LoVo (cell line): Measurements from ENCODE around the gene MBD6.
A peak's percentile ranks its signal among the peaks of the same experiment; 100 is the strongest.

ENCODE experiments used
- DNase-seq: peaks from one replicate; pipeline ENCODE4 v3.0.0-alpha.2; 2016; ENCODE audit warnings: low spot score

The MBD6 gene

DNA sequence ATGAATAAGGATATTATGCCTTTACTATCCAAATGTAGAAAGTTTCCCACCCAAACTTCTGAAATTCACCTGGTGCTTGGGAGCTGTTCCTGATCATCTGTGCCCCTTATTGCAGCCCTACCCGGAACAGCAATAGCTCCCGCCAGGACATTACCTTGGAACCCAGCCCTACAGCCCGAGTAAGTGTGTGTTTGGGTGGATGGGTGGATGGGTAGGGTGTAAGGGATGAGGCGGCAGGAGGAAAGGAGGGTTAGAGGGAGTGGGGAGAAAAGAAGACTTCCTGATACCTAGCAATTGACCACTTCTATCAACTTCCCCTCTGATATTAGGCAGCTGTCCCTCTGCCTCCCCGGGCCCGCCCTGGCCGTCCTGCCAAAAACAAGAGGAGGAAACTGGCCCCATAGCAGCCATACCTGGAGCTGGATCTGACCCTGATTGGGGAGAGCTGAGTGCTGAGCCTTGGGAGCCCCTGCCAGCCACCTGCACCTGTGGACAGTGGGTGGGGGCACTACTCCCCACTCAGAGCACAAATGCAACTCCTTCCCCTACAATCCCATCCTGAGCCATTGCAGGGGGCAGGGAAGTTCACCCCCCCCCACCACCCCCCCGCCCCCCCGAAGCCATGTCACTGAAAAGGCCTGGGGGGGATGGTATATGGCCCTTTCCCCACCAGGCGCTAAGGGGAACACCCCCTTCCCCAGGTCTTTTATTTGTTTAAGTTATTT lies 6.4 kb downstream of the MBD6 start:
- no peak for DNase-seq

DNA sequence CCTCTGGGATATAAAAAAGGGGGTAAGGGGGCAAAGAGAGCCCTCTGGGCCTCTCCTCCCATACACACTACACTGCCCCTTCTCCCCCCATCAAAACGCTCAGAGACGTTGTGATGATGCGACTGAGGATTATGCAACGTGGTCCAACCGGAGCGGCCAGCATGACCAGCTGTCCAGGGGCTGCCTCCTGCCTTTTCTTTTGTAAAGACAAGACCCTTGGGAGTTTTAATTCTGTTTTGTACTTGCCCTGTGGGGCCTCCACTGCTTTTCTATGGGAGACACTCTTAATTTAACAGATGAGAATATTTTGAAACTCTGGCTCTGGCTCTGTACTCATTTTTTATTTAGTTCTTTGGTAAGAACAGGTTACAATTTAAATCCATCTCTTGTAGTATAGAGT lies 7.2 kb downstream of the MBD6 start:
- no peak for DNase-seq

DNA sequence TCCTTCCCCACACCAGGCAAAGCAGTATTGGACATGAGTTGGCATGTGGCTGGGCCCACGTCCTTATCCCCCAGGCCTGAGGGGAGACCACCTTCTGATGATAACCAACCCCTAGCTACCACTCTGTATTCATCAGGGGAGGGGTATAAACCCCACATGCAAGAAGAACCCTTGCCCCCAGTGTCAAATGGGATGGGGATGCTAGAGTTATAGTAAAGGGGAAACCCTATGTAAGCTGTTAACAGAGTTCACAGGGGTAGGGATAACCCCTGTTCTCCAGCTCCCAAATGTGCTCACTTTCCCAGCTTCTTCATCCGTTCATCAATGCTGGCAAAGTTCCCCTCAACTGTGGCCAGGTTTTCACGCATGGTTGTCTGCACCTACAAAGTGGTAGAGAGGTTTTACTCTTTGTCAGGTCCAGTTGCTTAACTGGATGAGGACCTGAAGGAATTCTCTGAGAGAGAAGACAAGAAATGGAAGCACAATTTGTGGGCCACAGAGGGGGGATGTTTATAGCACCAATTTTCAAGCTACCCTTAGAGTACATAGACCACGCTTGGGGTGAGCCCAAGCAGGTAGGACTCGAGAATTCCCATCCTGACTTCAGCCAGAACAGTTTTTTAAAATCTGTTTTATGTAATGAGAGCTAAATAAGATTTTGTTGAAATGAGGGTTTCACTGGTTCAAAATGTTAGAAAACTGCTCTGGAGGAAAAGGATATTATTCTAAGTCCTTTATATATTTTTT lies 7.9 kb downstream of the MBD6 start:
- DNase-seq = no peak

DNA sequence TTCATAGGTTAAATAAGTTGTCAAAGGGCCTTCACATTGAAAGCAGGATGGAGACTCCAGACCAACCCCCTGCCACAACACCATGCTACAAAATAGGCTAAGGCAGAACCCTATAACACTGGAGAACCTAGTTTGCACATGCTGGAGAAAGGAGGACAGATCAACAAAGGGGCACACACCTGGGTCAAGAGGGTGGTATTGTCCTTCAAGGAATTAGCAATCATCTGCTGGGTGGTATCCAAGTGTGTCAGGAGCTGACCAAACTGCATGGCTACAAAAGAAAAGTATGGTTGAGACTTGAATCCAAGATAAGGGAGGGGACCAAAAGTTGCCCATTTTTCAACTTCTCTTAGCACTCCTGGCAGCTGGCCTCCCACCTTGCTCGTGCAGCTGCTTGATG lies 9.2 kb downstream of the MBD6 start:
- no peak for DNase-seq

DNA sequence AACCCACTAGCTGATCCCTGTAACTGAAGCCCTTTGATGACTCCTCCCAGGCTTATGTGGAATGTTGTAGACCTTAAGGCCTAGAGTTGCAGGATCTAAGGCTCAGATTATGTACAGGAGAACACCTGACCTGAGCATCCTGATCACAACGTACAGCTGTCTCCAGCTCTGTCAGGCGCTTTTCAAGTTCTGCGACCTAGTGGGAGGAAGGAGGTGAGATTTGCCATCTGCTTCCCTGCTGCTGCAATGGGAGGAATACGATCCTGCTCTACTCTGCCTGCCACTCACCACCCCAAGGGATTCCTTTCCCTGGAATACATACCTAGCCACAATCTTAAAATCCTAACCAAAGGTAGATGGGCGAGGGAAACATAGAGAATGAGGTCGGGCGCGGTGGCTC lies 10.5 kb downstream of the MBD6 start:
- no peak for DNase-seq

DNA sequence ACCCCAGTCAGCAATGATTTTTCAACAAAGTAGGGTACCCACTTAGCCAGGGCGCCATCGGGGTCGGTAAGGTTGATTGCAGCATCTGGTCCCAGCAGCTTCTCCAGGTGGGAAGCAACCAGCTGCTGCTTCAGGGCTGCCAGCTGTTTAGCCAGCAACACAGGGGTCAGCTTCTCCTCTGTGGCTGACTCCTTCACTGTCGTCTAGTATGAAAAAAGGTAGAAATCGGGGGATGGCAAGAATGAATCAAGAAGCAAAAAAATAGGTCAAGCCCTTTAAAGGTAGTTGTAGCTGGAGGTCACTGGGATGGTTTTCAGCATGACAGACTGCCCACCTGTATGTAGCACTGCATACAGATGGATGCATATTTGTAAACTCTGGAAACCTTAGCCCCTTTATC lies 11.6 kb downstream of the MBD6 start:
- no peak for DNase-seq

DNA sequence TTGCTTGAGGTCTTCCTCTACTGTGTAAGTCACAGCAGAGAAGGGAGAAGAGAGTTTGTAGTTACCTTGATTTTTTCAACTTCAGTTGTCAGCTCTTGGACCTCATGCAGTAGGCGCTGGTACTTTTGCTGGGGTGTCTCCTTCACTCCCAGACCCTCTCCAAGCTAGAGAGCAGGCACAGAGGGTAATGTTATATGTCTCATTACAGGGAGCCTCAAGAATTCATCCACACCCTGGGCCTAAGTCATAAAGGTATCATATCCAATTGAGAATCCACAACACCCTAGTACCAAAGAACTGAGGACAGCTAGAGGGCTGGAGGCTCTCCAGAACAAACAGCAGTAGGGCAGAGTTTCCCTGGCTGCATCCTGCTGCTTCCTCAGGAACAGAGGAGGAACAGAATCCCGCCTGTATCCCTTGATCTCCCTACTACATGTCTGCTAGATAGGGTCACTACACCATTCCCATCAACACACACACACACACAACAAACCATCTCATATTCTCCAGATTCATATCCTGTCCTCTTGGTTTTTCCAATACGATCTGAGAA lies 12.4 kb downstream of the MBD6 start:
- no peak for DNase-seq

DNA sequence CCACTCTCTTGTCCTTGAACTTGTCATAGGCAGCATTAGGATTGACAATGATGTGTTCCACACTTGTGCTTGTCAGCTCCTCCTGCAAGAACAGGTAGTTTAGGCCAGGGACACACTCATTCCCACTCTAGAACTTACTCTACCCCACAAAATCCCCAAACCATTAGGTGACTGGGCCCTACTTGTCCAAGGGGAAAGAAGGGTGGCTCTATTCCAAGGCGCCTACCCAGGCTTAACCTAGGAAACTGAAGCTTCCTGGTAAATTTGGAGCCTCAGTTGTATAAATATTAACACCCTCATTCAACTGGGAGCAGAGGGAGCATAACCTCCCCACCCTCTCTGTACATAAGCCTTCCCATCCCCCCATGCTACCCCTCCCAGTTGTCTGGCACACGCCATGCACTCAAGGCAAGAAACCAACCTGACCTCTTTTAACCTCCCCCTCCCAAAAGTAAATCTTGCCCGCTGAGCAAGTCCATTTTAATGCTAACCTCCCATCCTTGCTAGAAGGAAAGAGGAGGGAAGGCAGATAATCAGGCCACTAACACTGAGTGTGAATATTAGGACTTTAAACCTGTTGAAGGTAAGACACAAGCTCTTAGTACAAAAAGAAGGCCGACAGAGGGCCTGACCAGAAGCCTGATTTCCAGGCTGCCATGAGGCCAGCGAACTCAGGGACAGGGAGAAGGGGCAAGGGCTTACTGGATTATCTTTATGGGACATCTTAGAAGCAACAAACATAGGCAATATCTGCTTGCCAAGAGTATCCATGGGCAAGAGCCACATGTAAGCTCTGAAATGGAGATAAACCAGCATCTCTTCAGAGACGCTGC lies 13.4 kb downstream of the MBD6 start:
- DNase-seq = no peak

DNA sequence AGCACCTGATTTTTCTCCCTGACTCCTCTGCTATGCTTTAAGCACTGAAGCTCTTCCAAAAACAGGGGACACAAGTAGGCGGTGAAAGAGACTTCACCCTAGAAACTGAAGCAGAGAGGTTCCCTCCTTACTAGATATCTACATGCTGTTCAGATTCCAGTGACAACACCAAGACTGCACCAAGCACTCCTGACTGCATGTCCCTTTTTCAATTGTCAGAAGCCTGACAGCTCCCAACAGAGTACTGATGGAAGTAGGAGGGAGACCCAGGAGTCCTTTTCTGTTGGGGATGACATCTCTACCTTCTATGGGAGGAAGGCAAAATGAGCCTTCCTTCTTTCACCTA lies 13.9 kb downstream of the MBD6 start:
- no peak for DNase-seq

DNA sequence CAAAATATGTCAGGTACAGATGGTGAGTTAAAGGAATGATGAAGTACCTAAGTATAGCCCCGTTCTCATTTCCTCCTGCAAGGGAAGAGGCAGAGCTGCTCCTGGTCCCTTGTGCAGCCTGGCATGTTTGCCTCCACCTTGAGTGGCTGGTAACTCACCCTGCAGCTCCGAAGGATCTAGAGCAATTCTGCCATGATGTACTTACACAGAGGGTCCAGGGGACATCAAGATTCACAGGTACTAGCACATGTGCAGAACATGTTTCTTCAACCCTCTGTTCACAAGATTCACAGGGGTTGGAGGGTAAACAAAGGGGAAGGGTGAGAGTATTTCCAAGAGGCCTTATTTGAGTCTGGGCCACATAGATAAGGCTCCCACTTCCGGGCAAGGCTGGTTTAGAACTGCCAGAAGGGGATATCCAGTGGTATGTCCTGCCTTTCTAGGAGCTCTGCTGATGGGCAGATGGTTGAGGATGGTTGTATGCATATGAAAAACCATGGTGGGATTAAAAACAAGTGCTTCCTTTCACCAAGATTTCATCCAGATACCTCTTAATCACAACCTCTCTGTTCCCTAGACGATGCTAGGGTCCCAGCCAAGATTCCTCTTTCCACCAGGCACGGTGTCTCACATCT lies 16.6 kb downstream of the MBD6 start:
- no peak for DNase-seq

DNA sequence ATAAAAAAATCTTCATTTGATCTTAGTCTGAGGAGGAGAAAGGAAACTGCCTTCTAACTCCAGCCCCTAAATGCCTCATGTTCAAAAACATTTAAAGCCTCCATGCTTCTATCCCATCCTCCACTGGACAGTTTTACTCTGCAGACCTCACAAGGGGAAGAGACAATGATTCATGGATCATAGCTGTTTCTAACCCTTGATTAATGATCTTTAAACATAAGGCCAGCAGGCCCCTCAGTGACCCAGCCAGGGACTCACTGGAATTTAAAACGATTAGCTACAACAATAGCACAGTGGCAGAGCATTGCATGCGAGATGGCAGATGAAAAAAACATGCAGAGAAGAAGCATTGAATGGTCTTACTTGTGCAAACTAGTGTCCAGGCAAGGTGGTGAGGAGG lies 18.4 kb downstream of the MBD6 start:
- no peak for DNase-seq

DNA sequence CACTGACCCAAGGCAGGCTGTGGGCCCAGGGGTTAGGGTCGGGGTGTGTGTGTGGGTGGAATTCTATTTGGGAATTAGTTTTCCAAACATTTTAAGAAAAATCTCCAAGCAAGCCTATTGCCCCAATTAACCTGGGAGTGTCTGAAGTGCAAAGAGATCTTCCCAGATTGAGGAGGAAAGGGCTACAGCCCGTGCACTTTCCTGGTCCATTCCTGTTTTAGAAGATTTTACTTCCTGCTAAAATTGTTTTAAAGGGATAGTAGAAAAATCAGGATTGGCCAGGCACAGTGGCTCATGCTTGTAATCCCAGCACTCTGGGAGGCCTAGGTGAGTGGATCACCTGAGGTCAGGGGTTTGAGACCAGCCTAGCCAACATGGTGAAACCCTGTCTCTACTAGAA lies 19.1 kb downstream of the MBD6 start:
- DNase-seq = no peak

DNA sequence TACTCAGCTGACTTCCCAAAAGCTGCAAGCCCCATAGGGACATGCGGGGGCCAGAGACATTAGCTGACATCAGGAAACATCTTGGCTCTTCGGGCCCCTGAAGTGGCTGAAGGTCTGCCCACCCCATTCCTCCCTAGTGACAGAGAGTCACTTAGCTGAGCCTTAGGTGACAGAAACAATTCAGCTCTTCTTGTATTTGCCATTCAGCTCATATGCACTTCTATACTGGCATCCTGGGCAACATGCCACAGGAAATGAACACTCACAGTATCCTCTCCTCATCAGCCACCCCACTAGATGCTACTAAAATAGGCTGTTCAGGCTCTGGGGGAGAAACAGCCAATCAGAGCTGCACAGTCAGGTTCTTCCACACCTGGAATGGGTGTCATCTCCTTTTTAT lies 21.0 kb downstream of the MBD6 start:
- no peak for DNase-seq

DNA sequence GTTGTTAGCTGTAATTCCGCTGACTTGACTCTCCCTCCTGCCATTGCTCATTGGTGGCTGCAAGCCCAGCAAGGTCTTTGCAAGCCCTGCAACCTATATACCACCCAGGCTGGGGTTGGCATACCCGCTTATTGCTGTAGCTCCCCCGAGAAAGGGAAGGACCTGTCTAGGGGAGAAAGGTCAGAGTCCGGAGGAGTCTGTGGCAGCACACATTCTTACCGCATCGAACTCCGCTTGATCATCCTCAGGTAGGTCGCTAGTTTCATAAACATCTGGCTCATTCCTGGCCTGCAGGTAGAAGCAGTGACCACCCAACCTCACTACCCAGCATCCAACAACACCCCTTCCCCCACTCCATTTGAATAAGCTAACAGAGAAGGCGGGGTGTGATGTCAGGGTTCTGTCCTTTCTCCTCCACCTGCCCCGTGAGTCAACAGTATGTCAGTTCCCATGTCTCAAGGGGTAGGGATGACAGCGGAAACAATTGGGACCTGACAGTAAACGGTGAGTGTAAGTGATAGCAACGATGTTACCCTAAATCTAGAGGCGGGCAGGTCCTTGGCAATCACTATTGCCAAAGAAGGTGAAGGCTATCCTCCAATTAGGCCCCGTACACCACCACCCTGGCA lies 23.3 kb downstream of the MBD6 start:
- no peak for DNase-seq

DNA sequence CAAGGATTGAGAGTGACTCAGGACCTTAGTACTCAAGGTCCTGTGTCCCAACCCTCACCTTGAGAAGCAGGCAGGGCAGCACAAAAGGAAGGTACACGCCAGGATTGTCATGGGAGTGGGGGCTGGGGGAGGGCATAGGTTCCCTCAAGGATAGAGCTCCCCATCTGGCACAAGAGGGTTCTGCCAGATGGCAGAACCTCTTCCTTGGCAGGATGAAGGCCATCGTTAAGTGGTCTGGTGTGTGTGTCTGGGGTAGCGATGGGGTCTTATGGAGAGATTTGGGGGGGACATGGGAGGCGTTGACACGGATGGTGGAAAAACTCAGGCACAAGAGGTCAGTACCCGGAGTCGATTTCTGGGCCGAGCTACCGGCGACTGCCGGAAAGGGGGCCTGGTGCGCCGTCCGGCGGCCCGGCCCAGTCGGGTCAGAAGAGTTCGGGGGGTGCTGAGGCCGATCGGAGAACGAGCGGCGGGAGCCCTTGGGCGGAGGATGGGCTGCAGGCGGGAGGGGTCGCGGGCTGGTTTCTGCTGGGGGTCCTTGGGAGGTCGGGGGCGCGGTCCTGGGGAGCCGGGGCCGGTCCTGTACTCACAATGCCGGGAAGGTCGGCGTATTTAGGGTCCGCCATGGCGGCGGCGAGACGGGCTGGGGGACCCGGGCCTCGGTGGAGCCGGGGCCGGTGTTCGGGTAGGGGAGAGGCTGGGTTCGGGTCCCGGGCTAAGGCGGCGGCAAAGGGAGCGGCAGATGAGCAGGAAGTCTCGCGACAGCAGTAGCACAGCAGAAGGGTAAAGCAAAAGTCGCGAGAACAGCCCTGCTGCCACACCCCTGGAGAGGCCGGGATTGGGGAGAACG lies 24.0 kb downstream of the MBD6 start, which contains the start of gene DCTN2:
DCTN2 (minus strand) TSS at position 755 of the 850 bp plus-strand sequence; CDS start at position 626, 129 bp downstream.
- peak; percentile 100 for DNase-seq

DNA sequence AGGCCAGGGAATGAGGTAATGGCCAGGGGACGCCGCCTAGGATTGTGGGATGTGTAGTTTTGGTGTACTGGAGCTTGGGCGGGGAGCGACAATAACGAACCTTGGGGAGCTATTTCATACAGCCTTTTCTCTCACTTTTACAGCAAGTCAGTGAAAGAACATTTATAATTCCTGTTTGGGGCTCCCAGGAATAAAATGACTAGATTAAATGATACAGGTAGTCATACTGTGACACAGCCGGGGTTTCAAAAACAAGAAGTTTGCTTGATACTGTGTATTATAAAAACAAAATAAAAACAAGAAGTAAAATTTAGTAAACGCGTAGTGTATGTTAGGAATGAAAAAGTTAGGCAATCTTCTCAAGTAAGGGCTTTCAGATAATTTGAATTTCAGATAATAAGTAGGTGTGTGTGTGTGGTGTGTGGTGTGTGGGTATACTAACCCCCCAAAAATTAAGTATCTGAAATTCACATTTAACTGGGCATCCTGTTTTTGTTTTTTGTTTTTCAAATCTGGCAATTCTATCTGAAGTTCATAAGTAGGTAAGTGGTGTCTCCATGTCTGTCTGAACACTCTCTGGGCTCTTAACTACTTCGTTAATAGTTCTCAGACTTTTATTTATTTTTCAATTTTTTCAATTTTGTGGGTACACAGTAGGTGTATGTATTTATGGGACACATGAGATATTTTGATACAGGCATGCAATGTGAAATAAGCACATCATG lies 24.8 kb downstream of the MBD6 start:
- no peak for DNase-seq

DNA sequence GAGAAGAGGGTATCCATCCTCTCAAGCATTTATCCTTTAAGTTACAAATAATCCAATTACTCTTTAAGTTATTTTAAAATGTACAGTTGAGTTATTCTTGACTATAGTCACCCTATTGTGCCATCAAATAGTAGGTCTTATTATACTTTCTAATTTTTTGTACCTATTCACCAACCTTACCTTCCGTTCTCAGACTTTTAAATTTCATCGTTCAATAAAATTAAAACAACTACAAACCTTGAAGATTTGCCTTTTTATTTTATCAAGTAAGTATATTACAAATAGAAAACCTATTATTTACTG lies 25.3 kb downstream of the MBD6 start:
- DNase-seq = no peak

DNA sequence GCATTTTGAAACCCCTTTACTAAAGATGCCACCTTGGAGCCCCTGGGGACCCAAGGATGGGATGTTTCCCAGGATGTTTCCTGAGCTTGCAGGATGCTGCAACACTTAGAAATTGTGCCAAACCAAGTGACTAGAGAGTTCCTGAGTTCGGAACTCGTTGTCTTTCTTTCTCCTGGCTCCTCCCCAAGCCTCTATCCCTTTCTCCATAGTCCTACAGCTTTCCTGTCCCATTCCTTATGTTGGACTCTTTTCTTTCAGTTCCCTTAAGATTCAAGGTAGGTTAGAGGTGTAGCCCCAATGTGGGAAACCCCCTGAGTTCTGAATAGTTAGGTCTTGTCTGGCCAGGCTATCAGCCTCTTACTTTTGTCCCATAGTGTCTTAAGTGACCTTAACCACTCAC lies 25.9 kb downstream of the MBD6 start:
- DNase-seq = no peak

DNA sequence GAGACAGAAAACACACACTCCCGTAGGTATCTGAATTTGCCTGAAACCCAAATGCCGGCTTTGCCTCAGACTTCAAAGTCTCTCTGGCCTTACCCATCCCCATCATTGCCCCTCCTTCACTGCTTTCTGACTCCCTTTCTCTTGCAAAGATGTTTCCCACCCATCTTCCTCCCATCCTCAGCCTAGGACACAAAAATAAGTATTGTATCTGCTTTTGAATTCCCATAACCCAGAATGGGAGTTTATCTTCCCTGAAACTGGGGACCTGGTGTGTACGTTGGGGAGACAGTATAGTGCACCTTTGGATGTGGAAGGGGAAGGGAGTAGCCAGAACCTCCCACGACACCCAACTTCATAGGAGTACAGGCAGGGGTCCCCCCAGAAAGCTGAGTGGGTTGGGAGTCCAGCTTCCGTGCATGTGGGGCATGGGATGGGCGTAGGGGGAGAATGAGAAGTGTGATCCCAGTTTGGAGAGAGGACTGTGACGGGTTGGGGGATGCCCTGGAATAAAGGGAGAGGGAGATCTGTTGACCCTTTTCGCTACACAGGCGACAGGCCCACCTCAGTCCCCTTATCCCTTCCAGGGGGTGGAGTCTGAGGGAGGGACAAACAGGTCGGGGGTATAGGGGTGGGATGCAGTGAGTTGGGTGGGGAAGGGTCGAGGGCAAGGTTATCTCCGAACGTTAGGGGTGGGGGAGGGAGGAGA lies 26.7 kb downstream of the MBD6 start:
- DNase-seq = no peak
